ENCODE results near the gene VWA5A. TPM values are rescaled to one million over a fixed set of nuclear protein-coding genes. Genes with fewer than 3 reads are reported as not detected.

The VWA5A gene
- total and polyA plus RNA-seq, 10 of the 15 experiments (the other 5 are each of a cell fraction or from before 2014, with no cell fraction given): 0.45 to 1.6 (median 1.0) TPM

GRCh38 chr11:124075492-124075840 is 39.8 kb upstream of the VWA5A start (continued):
- no peak for TF ChIP-seq CEBPZ (IDR thresholded peaks at IDR 0.05; ENCODE audit: low read depth, low read length)
- TF ChIP-seq HDGF (IDR thresholded peaks at IDR 0.05): no peak
- TF ChIP-seq SP1 (IDR thresholded peaks at IDR 0.05; ENCODE audit: low read depth, low read length): no peak
- TF ChIP-seq CUX1 (IDR thresholded peaks at IDR 0.05; ENCODE audit: insufficient replicate concordance, low read depth, low read length): no peak
